Measurements from ENCODE around the gene PPM1N.
"Not testable (repeated sequence)": the region's sequence is repeated elsewhere in the genome, so short reads cannot be mapped to it uniquely, and the experiment has no call there.

PPM1N gene

GRCh38 chr19:45508417-45508860, 10.2 kb downstream of the PPM1N start:
- no peak for DNase-seq (ENCODE audit: low read depth in 2 of 2)

- no peak for DNase-seq (ENCODE audit: low read depth in 2 of 2)
Observed at GRCh38 chr19:45508861-45509691, 10.8 kb downstream of the PPM1N start.

- no peak for DNase-seq (ENCODE audit: low read depth in 2 of 2)
Observed at GRCh38 chr19:45509692-45510015, 11.4 kb downstream of the PPM1N start.

DNA sequence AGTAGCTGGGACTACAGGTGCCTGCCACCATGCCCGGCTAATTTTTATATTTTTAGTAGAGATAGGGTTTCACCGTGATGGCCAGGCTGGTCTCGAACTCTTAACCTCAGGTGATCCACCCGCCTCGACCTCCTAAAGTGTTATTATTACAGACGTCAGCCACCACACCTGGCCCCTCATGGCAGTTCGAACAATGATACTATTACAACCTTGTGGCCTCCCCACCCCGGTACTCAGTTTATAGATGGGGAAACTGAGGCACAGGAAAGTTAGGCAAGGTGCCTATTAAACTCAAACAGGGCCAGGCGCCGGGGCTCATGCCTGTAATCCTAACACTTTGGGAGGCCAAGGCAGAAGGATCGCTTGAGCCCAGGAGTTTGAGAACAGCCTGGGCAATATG, 12.1 kb downstream of the PPM1N start:
- not testable (repeated sequence) for DNase-seq (ENCODE audit: low read depth in 2 of 2)

DNA sequence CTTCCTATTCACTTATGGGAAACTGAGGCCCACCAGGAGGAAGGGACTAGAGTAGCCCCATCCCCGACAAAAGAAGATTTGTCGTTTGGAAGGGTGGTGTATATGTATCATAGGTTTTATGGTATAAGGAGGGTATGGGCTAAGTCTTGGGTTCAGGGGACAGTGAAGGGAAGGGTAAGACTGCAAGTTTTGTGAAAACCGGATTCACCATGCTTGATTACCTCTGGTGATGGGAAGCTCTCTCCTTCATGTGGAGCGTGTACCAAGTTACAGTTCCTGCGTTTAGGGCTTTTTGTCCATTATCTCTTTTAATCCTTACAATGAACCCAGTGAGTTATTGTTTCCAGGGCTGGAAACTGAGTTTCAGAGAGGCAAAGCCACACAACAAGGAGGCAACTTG, 12.8 kb downstream of the PPM1N start:
- no peak for DNase-seq (ENCODE audit: low read depth in 2 of 2)

DNA sequence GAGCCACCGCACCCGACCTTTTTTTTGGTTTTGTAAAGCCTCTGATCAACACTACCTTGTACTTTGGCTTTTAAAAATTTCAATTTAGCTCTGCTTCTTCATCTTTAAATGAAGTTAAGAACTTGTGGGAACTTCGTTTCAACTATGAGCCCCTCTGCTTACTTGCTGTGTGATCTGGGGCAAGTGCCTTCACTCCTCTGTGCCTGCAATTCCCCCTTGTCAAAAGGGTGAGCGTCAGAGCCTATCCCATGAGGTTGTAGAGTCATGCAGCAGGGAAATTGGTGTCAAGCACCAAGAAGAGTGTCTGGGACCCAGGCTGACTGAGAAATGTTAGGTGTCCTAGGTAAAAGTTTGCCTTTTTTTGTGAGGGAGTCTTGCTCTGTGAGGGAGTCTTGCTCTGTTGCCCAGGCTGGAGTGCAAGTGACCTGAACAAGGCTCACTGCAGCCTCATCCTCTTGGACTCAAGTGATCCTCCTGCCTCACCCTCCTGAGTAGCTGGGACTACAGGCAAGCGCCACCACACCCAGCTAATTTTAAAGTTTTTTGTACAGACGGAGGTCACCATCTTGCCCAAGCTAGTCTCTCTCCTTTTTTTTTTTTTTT, 14.7 kb downstream of the PPM1N start:
- DNase-seq (ENCODE audit: low read depth in 2 of 2) = no peak

DNA sequence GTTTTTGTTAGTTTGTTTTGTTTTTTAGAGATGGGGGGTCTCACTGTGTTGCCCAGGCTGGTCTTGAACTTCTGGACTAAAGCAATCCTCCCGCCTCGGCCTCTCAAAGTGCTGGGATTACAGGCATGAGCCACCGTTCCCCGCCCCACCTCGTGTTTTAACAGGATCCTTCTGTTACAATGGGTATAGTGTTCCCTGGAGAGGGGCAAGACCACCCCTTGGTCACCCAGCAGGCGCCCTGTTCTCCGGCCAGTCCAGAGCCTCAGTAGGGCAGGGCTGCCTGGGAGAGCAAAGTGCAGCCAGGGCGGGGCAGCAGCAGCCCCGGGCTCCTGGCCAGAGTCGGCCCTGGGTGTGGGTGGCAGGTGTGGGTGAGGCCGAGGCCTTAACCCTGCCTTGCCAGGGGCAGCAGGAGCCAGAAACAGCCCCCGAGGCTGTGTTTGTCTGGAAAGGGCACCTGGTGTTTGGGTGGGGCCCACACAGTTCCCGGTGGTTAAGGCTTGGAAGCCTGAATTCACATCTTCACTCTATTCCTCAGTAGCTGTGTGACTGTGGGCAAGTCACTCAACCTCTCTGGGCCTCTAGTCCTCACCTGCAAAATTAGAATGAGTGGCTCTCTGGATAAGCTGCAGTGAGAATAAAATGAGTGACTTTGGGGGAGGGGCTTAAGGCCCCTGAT, 16.3 kb downstream of the PPM1N start:
- no peak for DNase-seq (ENCODE audit: low read depth in 2 of 2)

DNA sequence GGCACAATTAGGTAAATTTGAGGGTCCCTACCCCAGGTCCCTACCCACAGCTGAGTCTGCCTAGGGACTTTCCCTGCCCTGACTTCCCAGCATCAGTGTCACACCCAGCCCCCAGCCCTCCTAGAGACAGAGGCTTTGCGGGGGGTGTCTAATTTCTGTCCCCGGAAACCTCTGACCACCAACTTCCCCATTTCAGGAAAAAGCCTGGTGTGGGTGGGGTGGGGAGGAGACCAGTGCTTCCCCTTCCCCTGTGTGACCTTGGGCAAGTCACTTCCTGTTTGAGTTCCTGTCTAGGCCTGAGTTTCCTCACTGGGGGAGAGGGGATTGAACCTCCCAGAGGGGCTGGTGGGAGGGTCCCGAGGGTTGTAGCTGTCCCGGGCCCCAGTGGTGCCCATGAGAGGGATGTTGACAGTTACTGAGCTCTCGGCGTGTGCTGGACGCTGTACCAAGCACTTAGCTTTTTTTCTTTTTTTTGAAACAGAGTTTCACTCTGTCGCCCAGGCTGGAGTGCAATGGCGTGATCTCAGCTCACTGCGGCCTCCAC, 16.9 kb downstream of the PPM1N start:
- DNase-seq (ENCODE audit: low read depth in 2 of 2) = no peak

- no peak for DNase-seq (ENCODE audit: low read depth in 2 of 2)
Observed at GRCh38 chr19:45515807-45516401, 17.7 kb downstream of the PPM1N start.

GRCh38 chr19:45517238-45517637, 19.0 kb downstream of the PPM1N start:
- no peak for DNase-seq (ENCODE audit: low read depth in 2 of 2)

DNA sequence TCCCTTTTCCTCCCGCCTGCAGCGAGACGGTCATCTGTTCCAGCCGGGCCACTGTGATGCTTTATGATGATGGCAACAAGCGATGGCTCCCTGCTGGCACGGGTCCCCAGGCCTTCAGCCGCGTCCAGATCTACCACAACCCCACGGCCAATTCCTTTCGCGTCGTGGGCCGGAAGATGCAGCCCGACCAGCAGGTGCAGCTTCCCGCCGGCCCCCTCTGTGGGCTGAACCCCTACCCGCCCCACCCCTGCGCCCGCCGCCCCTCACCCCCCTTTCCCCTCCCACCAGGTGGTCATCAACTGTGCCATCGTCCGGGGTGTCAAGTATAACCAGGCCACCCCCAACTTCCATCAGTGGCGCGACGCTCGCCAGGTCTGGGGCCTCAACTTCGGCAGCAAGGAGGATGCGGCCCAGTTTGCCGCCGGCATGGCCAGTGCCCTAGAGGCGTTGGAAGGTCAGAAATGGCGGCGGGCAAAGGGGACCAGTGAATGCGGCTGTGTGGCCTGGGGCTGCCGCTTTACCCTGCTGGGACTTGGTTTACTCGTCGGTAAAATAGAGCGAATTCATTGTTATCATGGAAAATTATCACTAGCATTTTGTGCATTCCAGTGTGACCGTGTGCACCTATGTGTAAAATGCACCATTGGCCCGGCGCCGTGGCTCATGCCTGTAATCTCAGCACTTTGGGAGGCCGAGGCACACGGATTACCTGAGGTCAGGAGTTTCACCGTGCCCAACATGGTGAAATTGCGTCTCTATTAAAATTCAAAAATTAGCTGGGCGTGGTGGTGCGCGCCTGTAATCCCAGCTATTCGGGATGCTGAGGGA, 19.6 kb downstream of the PPM1N start:
- DNase-seq (ENCODE audit: low read depth in 2 of 2) = no peak

DNA sequence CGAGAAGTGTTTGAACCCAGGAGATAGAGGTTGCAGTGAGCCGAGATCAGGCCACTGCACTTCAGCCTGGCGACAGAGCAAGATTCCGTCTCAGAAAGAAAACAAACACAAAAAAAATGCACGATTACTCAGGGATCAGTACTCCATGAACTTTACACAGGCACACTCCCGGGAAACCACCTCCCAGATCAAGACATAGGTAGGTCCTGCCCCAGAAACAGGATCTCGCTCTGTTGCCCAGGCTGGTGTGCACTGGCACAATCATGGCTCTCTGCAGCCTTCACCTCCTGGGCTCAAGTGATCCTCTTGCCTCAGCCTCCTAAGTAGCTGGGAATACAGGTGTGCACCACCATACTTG, 20.2 kb downstream of the PPM1N start:
- no peak for DNase-seq (ENCODE audit: low read depth in 2 of 2)

GRCh38 chr19:45522010-45522941, 24.0 kb downstream of the PPM1N start:
- no peak for DNase-seq (ENCODE audit: low read depth in 2 of 2)

DNA sequence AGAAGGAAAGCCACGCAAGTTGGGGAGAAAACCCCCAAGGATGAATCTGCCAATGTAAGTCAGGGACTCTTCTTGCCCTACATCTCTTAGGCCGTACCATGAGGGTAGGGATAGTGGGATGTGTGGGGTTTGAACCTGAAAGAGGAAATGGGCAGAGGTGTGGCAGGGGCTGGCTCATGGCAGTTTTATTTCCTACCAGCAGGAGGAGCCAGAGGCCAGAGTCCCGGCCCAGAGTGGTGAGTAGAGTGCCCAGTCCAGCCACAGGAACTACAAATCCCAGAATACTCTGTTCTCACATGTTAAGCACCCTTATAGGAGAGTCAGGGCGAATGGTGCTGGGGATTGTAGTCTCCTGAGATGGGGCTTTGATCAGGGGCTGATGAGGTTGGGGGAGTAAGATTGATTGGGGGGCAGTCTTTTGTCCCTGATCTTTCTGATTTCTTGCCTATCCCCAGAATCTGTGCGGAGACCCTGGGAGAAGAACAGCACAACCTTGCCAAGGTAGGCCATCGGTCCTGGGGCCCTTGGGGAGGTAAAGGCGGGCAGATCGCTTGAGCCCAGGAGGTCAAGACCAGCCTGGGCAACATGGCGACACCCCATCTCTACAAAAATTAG, 25.5 kb downstream of the PPM1N start:
- peak; percentile 56 to 57 for DNase-seq (ENCODE audit: low read depth in 2 of 2)

GRCh38 chr19:45524575-45525129, 26.4 kb downstream of the PPM1N start:
- DNase-seq (ENCODE audit: low read depth in 2 of 2) = no peak

DNA sequence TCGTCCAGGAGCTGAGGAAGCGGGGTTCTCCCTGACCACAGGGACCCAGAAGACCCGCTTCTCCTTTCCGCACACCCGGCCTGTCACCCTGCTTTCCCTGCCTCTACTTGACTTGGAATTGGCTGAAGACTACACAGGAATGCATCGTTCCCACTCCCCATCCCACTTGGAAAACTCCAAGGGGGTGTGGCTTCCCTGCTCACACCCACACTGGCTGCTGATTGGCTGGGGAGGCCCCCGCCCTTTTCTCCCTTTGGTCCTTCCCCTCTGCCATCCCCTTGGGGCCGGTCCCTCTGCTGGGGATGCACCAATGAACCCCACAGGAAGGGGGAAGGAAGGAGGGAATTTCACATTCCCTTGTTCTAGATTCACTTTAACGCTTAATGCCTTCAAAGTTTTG, 27.9 kb downstream of the PPM1N start:
- no peak for DNase-seq (ENCODE audit: low read depth in 2 of 2)

- no peak for DNase-seq (ENCODE audit: low read depth in 2 of 2)
Observed at GRCh38 chr19:45526971-45527370, 28.7 kb downstream of the PPM1N start.

DNA sequence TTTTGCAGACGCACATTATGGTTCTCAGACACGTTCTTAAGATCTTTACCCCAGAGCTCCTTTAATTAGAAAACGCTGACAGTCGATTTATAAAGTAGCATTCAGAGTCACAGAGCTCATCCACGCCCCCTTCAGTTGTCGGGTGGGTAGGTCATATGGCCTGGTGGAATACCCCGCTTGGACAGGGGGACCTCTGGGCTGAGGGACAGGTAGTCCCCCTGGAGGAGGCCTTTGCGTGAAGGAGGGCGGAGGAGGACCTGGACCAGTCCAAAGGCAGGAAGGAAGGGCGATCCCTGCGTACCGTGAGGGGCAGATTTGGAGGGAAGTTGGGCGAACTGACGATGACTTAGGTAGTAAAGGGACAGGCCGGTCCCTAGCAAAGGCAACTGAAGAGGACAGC, 29.5 kb downstream of the PPM1N start:
- no peak for DNase-seq (ENCODE audit: low read depth in 2 of 2)

GRCh38 chr19:45528149-45528743, 30.0 kb downstream of the PPM1N start:
- DNase-seq (ENCODE audit: low read depth in 2 of 2) = no peak
